Dedifferentiated amniotic fluid mesenchymal stem cell (primary cell): ENCODE results near the gene SPOP.
"Not testable (repeated sequence)": the region's sequence is repeated elsewhere in the genome, so short reads cannot be mapped to it uniquely, and the experiment has no call there.

Experiments
- DNase-seq: peaks from one replicate; pipeline ENCODE4 v3.0.0-alpha.2; 2016; ENCODE audit errors: extremely low spot score

The SPOP gene

GRCh38 chr17:49550764-49551163, 127.1 kb downstream of the SPOP start:
- DNase-seq = not testable (repeated sequence)

- DNase-seq = no peak
These were observed 127.9 kb downstream of the SPOP start for GRCh38 chr17:49549691-49550678.

GRCh38 chr17:49549311-49549605, 128.6 kb downstream of the SPOP start:
- DNase-seq = no peak
